Eye (tissue), 1 donor: ENCODE results near the gene ZDBF2.
"Not testable (repeated sequence)": the region's sequence is repeated elsewhere in the genome, so short reads cannot be mapped to it uniquely, and the experiment has no call there.

Experiments
- DNase-seq: peaks from one replicate; pipeline ENCODE4 v3.0.0-alpha.2; 2015

ZDBF2 gene

DNA sequence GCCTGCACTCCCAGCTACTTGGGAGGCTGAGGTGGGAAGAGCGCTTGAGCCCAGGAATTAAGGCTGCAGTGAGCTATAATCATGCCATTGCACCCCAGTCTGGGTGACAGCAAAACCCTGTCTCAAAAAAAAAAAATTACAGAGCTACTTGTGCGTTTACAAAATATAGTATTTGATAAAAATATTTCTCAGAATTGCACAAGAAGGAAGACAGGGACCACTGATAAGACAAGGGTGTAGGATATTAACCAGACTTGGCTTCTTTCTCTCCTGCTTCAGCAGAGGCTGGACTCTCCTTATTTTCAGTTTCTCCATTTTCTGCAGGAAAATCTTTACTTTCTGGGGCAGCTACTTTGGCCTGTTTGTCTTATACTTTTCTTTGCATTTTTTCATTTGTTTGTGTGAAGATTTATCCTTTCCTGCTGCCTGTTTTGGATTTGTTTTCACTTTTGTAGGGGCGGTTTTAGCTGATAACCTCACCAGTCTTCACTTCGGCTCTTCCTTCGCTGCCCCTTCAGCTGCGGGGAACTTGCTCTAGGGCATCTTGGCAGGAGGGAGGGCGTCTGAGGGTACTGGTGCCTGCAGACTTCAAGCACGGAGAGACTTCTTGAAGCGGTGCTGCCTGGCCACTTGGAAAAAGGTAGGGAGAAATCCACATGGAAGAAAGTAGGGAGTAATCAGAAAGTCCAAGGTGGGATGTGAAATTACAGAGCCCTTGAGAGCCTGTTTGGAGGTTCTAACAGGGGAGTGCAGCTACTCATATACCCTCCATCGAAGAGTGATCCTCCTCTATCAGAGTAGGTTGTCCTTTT is 14.9 kb upstream of the ZDBF2 start:
- no peak for DNase-seq

- no peak for DNase-seq
Measured at GRCh38 chr2:206260188-206261012, 14.1 kb upstream of the ZDBF2 start.

DNA sequence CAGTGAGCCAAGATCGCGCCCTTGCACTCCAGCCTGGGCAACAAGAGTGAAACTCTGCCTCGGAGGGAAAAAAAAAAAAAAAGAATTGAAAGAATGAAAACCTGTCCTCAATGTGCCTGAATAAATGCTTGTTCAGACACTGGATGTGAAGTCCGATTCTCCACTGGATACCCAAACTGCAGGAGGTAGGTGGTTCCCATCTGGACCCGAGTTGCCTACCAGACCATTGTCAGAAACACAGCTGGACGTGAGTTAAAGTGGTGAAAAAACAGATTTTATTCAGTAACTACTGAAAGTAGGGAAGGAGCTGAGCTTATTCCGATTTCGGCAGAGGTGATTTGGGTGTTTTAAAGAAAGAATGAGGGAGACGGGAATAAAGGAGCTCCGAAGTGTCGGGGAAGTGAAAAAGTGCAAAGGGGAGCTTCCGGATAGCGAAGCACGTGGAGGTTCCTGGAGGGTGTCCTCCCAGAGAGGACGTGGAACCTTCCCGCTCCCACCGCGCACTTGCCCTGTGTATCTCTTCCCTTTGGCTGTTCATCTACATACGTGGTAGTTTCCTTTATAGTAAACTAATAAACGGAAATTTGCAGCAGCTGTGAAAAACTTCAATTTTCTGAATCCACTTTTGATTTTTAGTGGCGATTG is 10.4 kb upstream of the ZDBF2 start:
- DNase-seq, result no peak

DNA sequence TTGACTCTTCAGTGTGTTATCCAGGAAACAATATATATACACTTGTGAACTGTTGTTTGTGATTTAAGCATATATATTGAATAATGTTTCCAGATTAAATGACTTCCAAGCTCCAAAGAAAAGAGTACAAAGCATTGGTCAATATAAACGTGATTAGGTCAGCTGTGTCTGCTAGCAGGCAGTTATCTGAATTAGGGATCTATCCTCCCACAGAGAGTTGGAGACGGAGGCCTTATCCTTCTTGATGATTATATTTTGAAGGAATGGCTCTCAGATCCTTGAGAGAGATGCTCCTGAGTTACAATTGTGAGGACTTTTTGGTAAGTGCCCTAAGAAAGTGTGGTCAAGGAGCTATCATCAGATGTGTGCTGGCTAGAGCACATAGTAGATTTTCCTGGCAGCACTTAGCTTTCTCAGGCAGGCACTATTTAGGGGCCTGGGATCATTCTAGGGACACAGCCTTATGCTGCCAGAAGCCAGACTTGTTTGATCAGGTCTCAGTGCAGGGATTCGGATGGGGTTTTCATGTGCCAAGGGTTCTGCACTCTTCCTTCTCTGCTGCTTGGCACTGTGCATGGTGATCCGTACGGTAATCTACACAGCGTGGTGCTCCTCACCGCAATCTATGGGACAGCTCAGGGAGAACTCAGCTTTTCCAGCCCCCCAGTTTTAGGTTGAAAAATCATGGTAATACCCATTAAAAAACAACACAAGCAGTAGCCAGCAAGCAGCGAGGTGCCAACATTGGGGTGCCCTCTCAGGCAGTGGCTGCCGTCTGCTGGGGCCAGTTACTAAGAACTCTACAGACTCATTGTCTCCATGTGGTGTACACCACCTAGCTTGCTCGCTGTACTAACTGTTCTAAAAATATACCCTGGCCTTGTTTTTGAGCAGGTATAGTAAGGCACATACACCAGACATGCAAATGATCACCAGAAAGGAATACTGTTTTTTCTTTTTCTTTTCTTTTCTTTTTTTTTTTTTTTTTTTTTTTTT is 8.0 kb upstream of the ZDBF2 start:
- DNase-seq, result no peak

GRCh38 chr2:206267567-206267966 is 6.9 kb upstream of the ZDBF2 start:
- no peak for DNase-seq

DNA sequence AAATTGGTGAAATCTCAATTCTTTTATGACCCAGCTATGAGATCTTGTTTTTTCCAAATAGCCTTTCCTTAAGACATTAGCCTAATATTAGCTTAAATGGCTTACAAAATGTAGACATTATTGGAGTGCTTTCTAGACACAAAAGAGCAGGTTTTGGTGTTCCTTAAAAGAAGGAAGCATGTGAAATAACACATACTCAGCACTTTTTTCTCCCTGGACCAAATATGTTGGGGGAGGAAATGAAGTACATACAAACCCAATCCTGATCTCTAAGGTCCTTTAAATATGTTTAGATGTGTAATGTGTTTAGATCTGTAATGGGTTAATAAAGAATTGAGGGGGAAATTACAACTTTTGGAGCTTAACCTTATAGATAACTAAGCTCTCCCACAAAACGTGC is 3.4 kb upstream of the ZDBF2 start:
- DNase-seq, result peak; percentile 1

DNA sequence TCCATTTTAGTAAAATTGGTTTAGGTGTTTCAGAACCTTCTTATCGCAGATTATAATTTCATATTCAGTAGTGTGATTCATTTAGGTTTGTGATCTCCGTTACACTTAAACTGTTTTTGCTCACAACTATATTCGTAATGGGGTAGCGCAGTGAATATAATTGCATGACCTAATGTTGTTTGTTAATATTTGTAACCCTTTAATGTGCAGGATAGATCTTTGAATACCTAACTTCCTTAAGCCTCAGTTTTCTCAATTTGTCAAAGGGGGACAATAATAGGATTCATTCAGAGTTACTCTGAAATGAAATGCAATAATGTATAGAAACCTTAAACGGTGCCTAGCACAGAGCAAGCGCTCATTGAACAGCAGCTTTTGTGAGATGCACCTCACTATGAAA is 558 bp upstream of the ZDBF2 start:
- DNase-seq, result no peak

DNA sequence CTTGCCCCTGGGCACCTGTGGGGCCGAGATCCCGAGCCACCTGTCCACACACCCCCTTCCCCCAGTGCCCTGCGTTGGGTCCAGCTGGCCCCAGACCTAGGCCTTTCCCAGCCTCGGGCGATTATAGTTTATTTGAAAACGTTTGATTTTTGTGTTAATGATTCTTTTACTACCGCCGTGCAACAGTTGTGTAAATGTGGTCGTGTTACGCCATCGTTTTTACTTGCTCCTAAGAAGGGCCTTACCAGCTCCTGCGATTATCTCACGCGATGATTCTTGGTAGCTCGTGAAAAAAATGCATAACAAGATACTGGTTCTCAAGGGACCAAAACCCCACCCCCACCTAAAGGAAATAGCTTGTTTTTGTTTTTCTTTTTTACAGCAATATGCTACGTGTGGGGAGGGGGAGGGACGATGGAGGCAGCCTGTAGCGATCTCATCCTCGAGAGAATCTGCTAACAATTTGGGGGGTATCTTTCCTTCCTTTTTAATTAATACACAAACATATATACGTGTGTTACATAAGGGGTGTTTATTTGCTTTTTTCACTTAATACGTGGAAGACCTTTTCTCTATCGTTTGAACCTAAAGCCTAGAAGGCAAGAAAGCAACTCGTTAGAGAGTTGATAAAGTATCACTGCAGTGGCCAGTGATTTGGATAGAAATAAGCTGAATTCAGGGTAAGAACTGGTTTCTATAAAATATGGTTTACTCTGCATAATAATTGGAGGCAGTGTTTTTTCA is 1.0 kb downstream of the ZDBF2 start:
- DNase-seq, result peak; percentile 84

GRCh38 chr2:206276169-206276942 is 1.9 kb downstream of the ZDBF2 start:
- peak; percentile 67 for DNase-seq

GRCh38 chr2:206277503-206277902 is 3.0 kb downstream of the ZDBF2 start:
- peak; percentile 6 for DNase-seq

DNA sequence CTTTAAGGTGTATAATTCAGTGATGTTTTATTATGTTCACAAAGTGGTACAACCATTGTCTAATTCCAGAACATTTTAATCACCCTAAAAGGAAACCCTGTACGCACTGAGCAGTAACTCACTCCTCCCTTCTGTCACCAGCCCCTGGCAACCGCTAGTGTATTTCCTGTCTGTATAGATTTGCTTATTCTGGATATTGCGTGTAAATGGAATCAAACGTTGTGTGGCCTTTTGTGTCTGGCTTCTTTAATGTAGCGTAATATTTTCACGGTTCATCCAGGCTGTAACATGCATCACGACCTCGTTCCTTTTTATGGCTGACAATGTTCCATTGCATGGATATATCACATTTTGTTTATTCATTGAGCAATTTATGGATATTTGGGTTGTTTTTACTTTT is 8.3 kb downstream of the ZDBF2 start:
- no peak for DNase-seq

- no peak for DNase-seq
Measured at GRCh38 chr2:206287197-206287596, 12.7 kb downstream of the ZDBF2 start.

DNA sequence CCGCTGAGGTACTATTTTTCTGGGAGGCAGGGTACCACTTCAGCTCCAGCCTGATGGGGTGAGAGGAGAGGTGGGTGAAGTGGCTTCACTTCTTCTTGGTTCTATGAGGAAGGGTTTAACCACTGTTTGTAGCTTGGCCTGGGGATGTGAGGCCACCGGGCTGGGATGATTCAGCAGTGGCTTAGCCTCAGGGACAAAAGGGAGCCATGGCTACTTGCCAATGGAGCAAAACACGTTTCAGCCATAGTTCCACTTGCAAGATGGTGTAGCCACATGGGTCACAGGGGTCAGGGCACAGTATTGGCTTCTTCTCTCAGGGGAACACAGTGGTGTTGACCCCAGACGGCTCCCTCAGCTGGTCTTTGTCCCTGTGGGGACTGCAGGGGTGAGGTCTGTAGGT is 14.9 kb downstream of the ZDBF2 start:
- DNase-seq, result no peak

GRCh38 chr2:206296128-206296527 is 21.7 kb downstream of the ZDBF2 start:
- DNase-seq, result no peak

GRCh38 chr2:206299608-206300007 is 25.1 kb downstream of the ZDBF2 start:
- not testable (repeated sequence) for DNase-seq

DNA sequence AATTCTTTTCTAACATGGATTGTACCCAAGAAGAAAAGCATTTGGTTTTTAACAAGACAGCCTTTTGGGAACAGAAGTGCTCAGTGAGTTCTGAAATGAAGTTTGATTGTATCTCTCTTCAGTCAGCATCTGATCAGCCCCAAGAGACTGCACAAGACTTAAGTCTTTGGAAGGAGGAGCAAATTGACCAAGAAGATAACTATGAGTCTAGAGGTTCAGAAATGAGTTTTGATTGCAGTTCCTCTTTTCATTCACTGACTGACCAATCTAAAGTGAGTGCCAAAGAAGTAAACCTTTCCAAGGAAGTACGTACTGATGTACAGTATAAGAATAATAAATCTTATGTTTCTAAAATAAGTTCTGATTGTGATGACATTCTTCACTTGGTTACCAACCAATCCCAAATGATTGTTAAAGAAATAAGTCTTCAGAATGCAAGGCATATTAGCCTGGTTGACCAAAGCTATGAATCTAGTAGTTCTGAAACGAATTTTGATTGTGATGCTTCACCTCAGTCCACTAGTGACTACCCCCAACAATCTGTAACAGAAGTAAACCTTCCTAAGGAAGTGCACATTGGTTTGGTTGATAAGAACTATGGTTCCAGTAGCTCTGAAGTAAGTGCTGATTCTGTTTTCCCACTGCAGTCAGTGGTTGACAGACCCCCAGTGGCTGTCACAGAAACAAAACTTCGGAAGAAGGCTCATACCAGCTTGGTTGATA is 31.2 kb downstream of the ZDBF2 start:
- DNase-seq, result no peak

DNA sequence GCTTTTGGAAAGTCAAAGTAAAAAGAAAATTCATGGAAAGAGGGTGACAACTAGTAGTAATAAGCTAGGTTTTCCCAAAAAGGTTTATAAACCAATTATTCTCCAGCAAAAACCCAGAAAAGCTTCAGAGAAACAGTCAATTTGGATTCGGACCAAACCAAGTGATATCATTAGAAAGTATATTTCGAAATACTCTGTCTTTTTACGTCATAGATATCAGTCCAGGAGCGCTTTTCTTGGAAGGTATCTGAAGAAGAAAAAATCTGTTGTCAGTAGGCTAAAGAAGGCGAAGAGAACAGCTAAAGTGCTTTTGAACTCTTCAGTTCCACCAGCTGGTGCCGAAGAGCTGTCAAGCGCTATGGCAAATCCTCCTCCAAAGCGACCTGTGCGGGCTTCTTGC is 36.6 kb downstream of the ZDBF2 start:
- DNase-seq, result no peak

DNA sequence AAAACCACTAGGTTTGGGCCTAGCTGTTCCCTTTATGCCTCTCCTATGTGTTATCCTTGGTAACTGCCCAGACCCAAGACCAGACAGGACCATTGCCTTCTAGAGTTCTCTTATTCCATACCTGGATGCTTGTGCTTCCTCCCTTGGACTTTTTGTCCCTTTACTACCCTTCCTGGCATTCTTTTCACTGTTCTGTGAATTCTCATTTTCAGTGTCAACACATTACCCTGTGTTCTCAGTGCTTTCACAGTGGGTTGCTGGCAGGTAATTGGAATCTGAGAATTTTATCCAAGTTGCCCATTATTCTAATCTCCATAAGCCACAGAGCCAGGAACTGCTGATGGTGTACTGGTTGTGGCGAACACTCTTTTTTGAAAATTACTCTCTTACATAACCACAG is 41.7 kb downstream of the ZDBF2 start:
- DNase-seq, result no peak

DNA sequence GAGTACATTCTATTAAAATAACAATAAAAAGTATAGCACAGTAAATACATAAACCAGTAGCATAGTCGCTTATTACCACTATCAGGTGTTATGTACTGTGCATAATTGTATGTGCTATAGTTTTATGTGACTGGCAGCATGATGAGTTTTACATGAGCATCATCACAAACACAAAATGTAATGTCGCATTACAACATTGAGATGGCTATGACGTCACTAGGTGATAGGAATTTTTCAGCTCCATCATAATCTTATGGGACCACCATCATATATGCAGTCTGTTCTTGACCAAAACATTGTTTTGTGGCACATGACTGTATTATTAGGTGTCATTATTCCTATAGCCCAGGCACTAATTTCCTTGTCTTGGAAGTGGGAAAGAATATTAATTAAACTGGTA is 48.6 kb downstream of the ZDBF2 start:
- DNase-seq, result no peak

GRCh38 chr2:206323486-206323885 is 49.0 kb downstream of the ZDBF2 start:
- no peak for DNase-seq
